Measurements from ENCODE around the gene RASGEF1C.
"Not testable (repeated sequence)": the region's sequence is repeated elsewhere in the genome, so short reads cannot be mapped to it uniquely, and the experiment has no call there.

RASGEF1C gene

GRCh38 chr5:180214870-180215770, 6.1 kb upstream of the RASGEF1C start:
- DNase-seq (ENCODE audit: low read depth, low spot score): no peak

GRCh38 chr5:180213657-180214207, 4.7 kb upstream of the RASGEF1C start:
- H3K27ac ChIP-seq: no peak overlapping the region
- no peak overlapping the region for H3K9ac ChIP-seq (ENCODE audit: insufficient read length)
- H3K4me3 ChIP-seq: no peak overlapping the region

More at GRCh38 chr5:180214870-180215770, 6.1 kb upstream of the RASGEF1C start:
- H3K9ac ChIP-seq (ENCODE audit: insufficient read length): no peak overlapping the region
- no peak overlapping the region for H3K27ac ChIP-seq
- no peaks in the 10 kb centered on the region for H3K36me3 ChIP-seq (ENCODE audit: insufficient read depth, low read length)
- H3K4me3 ChIP-seq: no peak overlapping the region
- TF ChIP-seq POLR2AphosphoS5 (IDR thresholded peaks at IDR 0.05; ENCODE audit: borderline replicate concordance, low read depth, low read length): no peak
- no peaks in the 10 kb centered on the region for H3K9me3 ChIP-seq (ENCODE audit: low read depth, low read length)

GRCh38 chr5:180213256-180213600, 4.2 kb upstream of the RASGEF1C start:
- Histone ChIP-seq H3K36me3 (ENCODE audit: insufficient read depth, low read length) (no peaks in the 10 kb centered on the region), H3K4me3 (no peak overlapping the region), H3K27ac (no peak overlapping the region), H3K9me3 (ENCODE audit: low read depth, low read length) (no peaks in the 10 kb centered on the region), H3K9ac (ENCODE audit: insufficient read length) (no peak overlapping the region)
- no peak for TF ChIP-seq EZH2 (IDR thresholded peaks at IDR 0.05)
- TF ChIP-seq POLR2AphosphoS5 (IDR thresholded peaks at IDR 0.05; ENCODE audit: borderline replicate concordance, low read depth, low read length): no peak
- no peak for TF ChIP-seq FOXP2 (optimal IDR thresholded peaks at IDR 0.05; ENCODE audit: control extremely low read depth, extremely low read length, insufficient read depth)
- DNase-seq (ENCODE audit: low read depth, low spot score): no peak

More at GRCh38 chr5:180213657-180214207, 4.7 kb upstream of the RASGEF1C start:
- no peak for DNase-seq (ENCODE audit: low read depth, low spot score)
- no peak for TF ChIP-seq EZH2 (IDR thresholded peaks at IDR 0.05)
- no peak for TF ChIP-seq FOXP2 (optimal IDR thresholded peaks at IDR 0.05; ENCODE audit: control extremely low read depth, extremely low read length, insufficient read depth)
- Histone ChIP-seq H3K9me3 (ENCODE audit: low read depth, low read length) (no peaks in the 10 kb centered on the region), H3K36me3 (ENCODE audit: insufficient read depth, low read length) (no peaks in the 10 kb centered on the region)

- H3K36me3 ChIP-seq (ENCODE audit: insufficient read depth, low read length): no peaks in the 10 kb centered on the region
- TF ChIP-seq EZH2 (IDR thresholded peaks at IDR 0.05) (no peak), POLR2AphosphoS5 (IDR thresholded peaks at IDR 0.05; ENCODE audit: borderline replicate concordance, low read depth, low read length) (no peak), FOXP2 (optimal IDR thresholded peaks at IDR 0.05; ENCODE audit: control extremely low read depth, extremely low read length, insufficient read depth) (no peak)
- no peak overlapping the region for H3K4me3 ChIP-seq
- H3K9ac ChIP-seq (ENCODE audit: insufficient read length): no peak overlapping the region
- H3K9me3 ChIP-seq (ENCODE audit: low read depth, low read length): no peaks in the 10 kb centered on the region
- DNase-seq (ENCODE audit: low read depth, low spot score): no peak
- no peak overlapping the region for H3K27ac ChIP-seq
Observed at GRCh38 chr5:180212363-180213255, 3.6 kb upstream of the RASGEF1C start.

- Histone ChIP-seq H3K4me3 (no peak overlapping the region), H3K9me3 (ENCODE audit: low read depth, low read length) (no peaks in the 10 kb centered on the region), H3K9ac (ENCODE audit: insufficient read length) (no peak overlapping the region), H3K36me3 (ENCODE audit: insufficient read depth, low read length) (no peaks in the 10 kb centered on the region), H3K27ac (no peak overlapping the region)
- DNase-seq (ENCODE audit: low read depth, low spot score): no peak
- TF ChIP-seq POLR2AphosphoS5 (IDR thresholded peaks at IDR 0.05; ENCODE audit: borderline replicate concordance, low read depth, low read length) (no peak), FOXP2 (optimal IDR thresholded peaks at IDR 0.05; ENCODE audit: control extremely low read depth, extremely low read length, insufficient read depth) (no peak), EZH2 (IDR thresholded peaks at IDR 0.05) (no peak)
Observed at GRCh38 chr5:180211761-180212035, 2.7 kb upstream of the RASGEF1C start.

GRCh38 chr5:180210961-180211760, 2.1 kb upstream of the RASGEF1C start:
- Histone ChIP-seq H3K27ac (no peak overlapping the region), H3K9me3 (ENCODE audit: low read depth, low read length) (no peaks in the 10 kb centered on the region), H3K36me3 (ENCODE audit: insufficient read depth, low read length) (no peaks in the 10 kb centered on the region), H3K9ac (ENCODE audit: insufficient read length) (no peak overlapping the region), H3K4me3 (no peak overlapping the region)
- DNase-seq (ENCODE audit: low read depth, low spot score): no peak
- TF ChIP-seq FOXP2 (optimal IDR thresholded peaks at IDR 0.05; ENCODE audit: control extremely low read depth, extremely low read length, insufficient read depth) (no peak), POLR2AphosphoS5 (IDR thresholded peaks at IDR 0.05; ENCODE audit: borderline replicate concordance, low read depth, low read length) (no peak), EZH2 (IDR thresholded peaks at IDR 0.05) (no peak)

GRCh38 chr5:180210077-180210476, 1.1 kb upstream of the RASGEF1C start:
- H3K4me3 ChIP-seq; H3K36me3 ChIP-seq (ENCODE audit: insufficient read depth, low read length); DNase-seq (ENCODE audit: low read depth, low spot score); H3K9me3 ChIP-seq (ENCODE audit: low read depth, low read length); H3K27ac ChIP-seq; H3K9ac ChIP-seq (ENCODE audit: insufficient read length): not testable (repeated sequence)
